Upper lobe of right lung (tissue), 1 donor: Measurements from ENCODE around the gene CFAP90. TPM values are rescaled to one million over a fixed set of nuclear protein-coding genes. Genes with fewer than 3 reads are reported as not detected.

Source experiments
- ATAC-seq: fragments of 200-7000 bp; cut with Tn5 transposase; one replicate; pipeline ENCODE4 v1.9.1; 2020; ENCODE audit warnings: mild to moderate bottlenecking, moderate library complexity
- DNase-seq: peaks from one replicate; pipeline ENCODE4 v3.0.0-alpha.2; 2020
- H3K27ac ChIP-seq: fragments of 200-600 bp; one replicate; pipeline ENCODE4 v1.8.0; 2022
- H3K27me3 ChIP-seq: fragments of 200-600 bp; one replicate; pipeline ENCODE4 v1.8.0; 2022; ENCODE audit warnings: mild to moderate bottlenecking
- H3K36me3 ChIP-seq: fragments of 200-600 bp; one replicate; pipeline ENCODE4 v1.8.0; 2022
- H3K4me1 ChIP-seq: fragments of 200-600 bp; one replicate; pipeline ENCODE4 v1.8.0; 2022
- H3K4me3 ChIP-seq: fragments of 200-600 bp; one replicate; pipeline ENCODE4 v1.8.0; 2022; ENCODE audit warnings: mild to moderate bottlenecking
- H3K9me3 ChIP-seq: fragments of 200-600 bp; one replicate; pipeline ENCODE4 v1.8.0; 2022
- CTCF ChIP-seq: fragments of 200-600 bp; IDR thresholded peaks from one replicate; pipeline ENCODE4 v1.8.0; 2022; ENCODE audit warnings: antibody characterized with exemption
- intact Hi-C: fragments of 100-400 bp; cut with DNase I; formaldehyde crosslinking; loops from one replicate; pipeline ENCODE4 v1.11.0; 2022
- total RNA-seq: library from RNA; stranded (reverse); fragmentation: NEBNext Ultra II Directional; extraction: Animal tissue kit (Norgen Biotek cat#: 25700); gene quantifications from one replicate; pipeline ENCODE4 v1.2.1, GENCODE V29; 2021
- donor health status: DM: no; HTN: yes; CAD: no; lungs with severe emphysema.

CFAP90 gene
- total RNA-seq, 1 donor from 2014 or later: 0.93 TPM

- no peak for DNase-seq
- Histone ChIP-seq H3K27ac (no peak overlapping the region), H3K4me3 (peak overlapping the region; percentile 99), H3K9me3 (no peaks in the 10 kb centered on the region), H3K36me3 (peaks cover 25% of the 10 kb centered on the region), H3K4me1 (peaks cover 22% of the 10 kb centered on the region), H3K27me3 (no peaks in the 10 kb centered on the region)
- TF ChIP-seq CTCF: no peak
- intact Hi-C loops: no loop called here
- ATAC-seq: no peak
Observed at GRCh38 chr5:7867260-7867659, 16.3 kb upstream of the CFAP90 start.

- no peak for DNase-seq
- no peak for TF ChIP-seq CTCF
- peaks cover 19% of the 10 kb centered on the region for H3K4me1 ChIP-seq
Observed at GRCh38 chr5:7866196-7866595, 15.3 kb upstream of the CFAP90 start.

GRCh38 chr5:7857926-7858632 is 7.1 kb upstream of the CFAP90 start:
- Histone ChIP-seq H3K9me3 (no peaks in the 10 kb centered on the region), H3K27ac (no peak overlapping the region), H3K4me3 (no peak overlapping the region), H3K36me3 (peaks cover 41% of the 10 kb centered on the region), H3K4me1 (no peaks in the 10 kb centered on the region), H3K27me3 (no peaks in the 10 kb centered on the region)
- ATAC-seq (no peak), DNase-seq (no peak)
- TF ChIP-seq CTCF: no peak
- intact Hi-C loops: no loop called here

More at GRCh38 chr5:7866196-7866595, 15.3 kb upstream of the CFAP90 start:
- Histone ChIP-seq H3K9me3 (no peaks in the 10 kb centered on the region), H3K27me3 (no peaks in the 10 kb centered on the region), H3K4me3 (no peak overlapping the region), H3K27ac (no peak overlapping the region), H3K36me3 (peaks cover 36% of the 10 kb centered on the region)
- no peak for ATAC-seq
- intact Hi-C loops: no loop called here

GRCh38 chr5:7857361-7857760 is 6.4 kb upstream of the CFAP90 start:
- Histone ChIP-seq H3K4me3 (no peak overlapping the region), H3K36me3 (peaks cover 35% of the 10 kb centered on the region), H3K27me3 (no peaks in the 10 kb centered on the region), H3K9me3 (no peaks in the 10 kb centered on the region), H3K27ac (no peak overlapping the region), H3K4me1 (no peaks in the 10 kb centered on the region)
- no peak for TF ChIP-seq CTCF
- DNase-seq (no peak), ATAC-seq (no peak)
- intact Hi-C loops: no loop called here

- Histone ChIP-seq H3K27ac (no peak overlapping the region), H3K9me3 (no peaks in the 10 kb centered on the region), H3K27me3 (no peaks in the 10 kb centered on the region), H3K4me1 (no peaks in the 10 kb centered on the region), H3K4me3 (no peak overlapping the region), H3K36me3 (peaks cover 30% of the 10 kb centered on the region)
- ATAC-seq (peak; percentile 85), DNase-seq (no peak)
- intact Hi-C loops: no loop called here
- peak; percentile 61 for TF ChIP-seq CTCF
Observed at GRCh38 chr5:7856855-7857254, 5.9 kb upstream of the CFAP90 start.
